ENCODE data around the gene FCHO2. TPM values are rescaled to one million over a fixed set of nuclear protein-coding genes. Genes with fewer than 3 reads are reported as not detected.

Gene FCHO2
- total RNA-seq, 1 experiment from 2014 or later, result 5.8 TPM

GRCh38 chr5:72943307-72943706, 12.5 kb upstream of the FCHO2 start:
- no peaks in the 10 kb centered on the region for H3K4me1 Mint-ChIP-seq
- H3K79me2 ChIP-seq (ENCODE audit: insufficient read depth, low read length), result no peaks in the 10 kb centered on the region
- no peaks in the 10 kb centered on the region for H4K20me1 ChIP-seq (ENCODE audit: control insufficient read depth, insufficient read depth, insufficient read length)
- no peak overlapping the region for H3K4ac ChIP-seq (ENCODE audit: low read depth, low read length)
- no peak overlapping the region for H3K18ac ChIP-seq (ENCODE audit: insufficient read length, low read depth, low read length)
- TF ChIP-seq CTCF (conservative IDR thresholded peaks at IDR 0.05), result no peak
- no peak overlapping the region for H3T11ph ChIP-seq (ENCODE audit: low read length)
- no peak overlapping the region for H3K14ac ChIP-seq (ENCODE audit: insufficient read depth, low read length)
- no peak overlapping the region for H2BK20ac ChIP-seq (ENCODE audit: low read depth, low read length, poor library complexity, severe bottlenecking)
- H4K5ac ChIP-seq (ENCODE audit: insufficient read length, low read depth, low read length), result no peak overlapping the region
- no peak overlapping the region for H3K23ac ChIP-seq (ENCODE audit: insufficient read length, low read depth, low read length)
- no peaks in the 10 kb centered on the region for H3K23me2 ChIP-seq (ENCODE audit: insufficient read length, low read depth, low read length, poor library complexity, severe bottlenecking)
- no peak overlapping the region for H3K56ac ChIP-seq (ENCODE audit: insufficient read length, low read depth, low read length)
- no peak overlapping the region for H2AK5ac ChIP-seq (ENCODE audit: insufficient read length, low read length)
- no peak overlapping the region for H4K8ac ChIP-seq (replicated peaks; ENCODE audit: insufficient read length, low read depth, low read length)
- peaks cover under 1% of the 10 kb centered on the region; the same call in 1 of the 2 replicates for H3K27me3 Mint-ChIP-seq (ENCODE audit: low read depth)
- H3K9me3 ChIP-seq (ENCODE audit: control insufficient read depth, low read depth, low read length), result no peaks in the 10 kb centered on the region
- no peak overlapping the region for H4K91ac ChIP-seq (ENCODE audit: insufficient read length, low read depth, low read length)
- H3K27ac Mint-ChIP-seq, result no peak overlapping the region
- H3K27ac ChIP-seq (ENCODE audit: insufficient read length, low read depth, low read length), result no peak overlapping the region
- H2BK120ac ChIP-seq (ENCODE audit: low read depth, low read length, poor library complexity, severe bottlenecking), result no peak overlapping the region
- H3K27me3 ChIP-seq (ENCODE audit: insufficient read depth, low read length), result no peaks in the 10 kb centered on the region
- H2AFZ ChIP-seq (ENCODE audit: low read length), result no peak overlapping the region
- H3K4me1 ChIP-seq (ENCODE audit: insufficient read depth, low read length), result no peaks in the 10 kb centered on the region
- no peak for DNase-seq
- H3K36me3 Mint-ChIP-seq (ENCODE audit: insufficient read depth in 1 of 3, low read depth in 3 of 3), result no peaks in the 10 kb centered on the region; a peak in 1 of 7 replicates
- no peak overlapping the region for H3K4me3 Mint-ChIP-seq
- H2BK5ac ChIP-seq (ENCODE audit: insufficient read length, low read length), result no peak overlapping the region
- no peak overlapping the region for H2BK15ac ChIP-seq (ENCODE audit: low read depth, low read length)
- H3K79me1 ChIP-seq (ENCODE audit: insufficient read depth, low read depth, low read length, poor library complexity, severe bottlenecking), result no peaks in the 10 kb centered on the region
- no peak overlapping the region for H3K9ac ChIP-seq (ENCODE audit: extremely low read depth, insufficient read length, low read length)
- H3K9me3 Mint-ChIP-seq, result no peaks in the 10 kb centered on the region
- H3K4me2 ChIP-seq (ENCODE audit: insufficient read depth, insufficient read length, low read length), result no peak overlapping the region
- H2BK12ac ChIP-seq (ENCODE audit: insufficient read length, low read depth, low read length), result no peak overlapping the region
